Ishikawa (cell line): ENCODE results near the gene AASDHPPT.

Source experiments
- CEBPB ChIP-seq: IDR thresholded peaks from 2 replicates; pipeline ENCODE4 v1.6.1; 2012
- CREB1 ChIP-seq: IDR thresholded peaks from 2 replicates; pipeline ENCODE4 v1.6.1; 2012; ENCODE audit warnings: low read depth
- EGR1 ChIP-seq: IDR thresholded peaks from 2 replicates; pipeline ENCODE4 v1.6.1; 2012
- EP300 ChIP-seq: IDR thresholded peaks from 2 replicates; pipeline ENCODE4 v1.6.1; 2012; ENCODE audit warnings: borderline replicate concordance
- FOXM1 ChIP-seq: IDR thresholded peaks from 2 replicates; pipeline ENCODE4 v1.6.1; 2012; ENCODE audit warnings: low read depth, borderline replicate concordance
- MAX ChIP-seq: IDR thresholded peaks from 2 replicates; pipeline ENCODE4 v1.6.1; 2012
- NFIC ChIP-seq: IDR thresholded peaks from 2 replicates; pipeline ENCODE4 v1.6.1; 2012
- RAD21 ChIP-seq: IDR thresholded peaks from 2 replicates; pipeline ENCODE4 v1.6.1; 2012; ENCODE audit warnings: low read depth
- REST ChIP-seq: IDR thresholded peaks from 2 replicates; pipeline ENCODE4 v1.6.1; 2012; ENCODE audit warnings: low read depth, mild to moderate bottlenecking
- TAF1 ChIP-seq: IDR thresholded peaks from 2 replicates; pipeline ENCODE4 v1.6.1; 2012; ENCODE audit warnings: low read depth, mild to moderate bottlenecking
- TCF12 ChIP-seq: IDR thresholded peaks from 2 replicates; pipeline ENCODE4 v1.6.1; 2012; ENCODE audit warnings: low read depth
- TEAD4 ChIP-seq: IDR thresholded peaks from 2 replicates; pipeline ENCODE4 v1.6.1; 2012
- USF1 ChIP-seq: IDR thresholded peaks from 2 replicates; pipeline ENCODE4 v1.6.1; 2012
- YY1 ChIP-seq: IDR thresholded peaks from 2 replicates; pipeline ENCODE4 v1.6.1; 2012; ENCODE audit warnings: low read depth
- ZBTB7A ChIP-seq: IDR thresholded peaks from 2 replicates; pipeline ENCODE4 v1.6.1; 2012; ENCODE audit warnings: low read depth

The AASDHPPT gene

GRCh38 chr11:106091480-106092123, 14.1 kb downstream of the AASDHPPT start:
- no peak for TF ChIP-seq TAF1
- no peak for TF ChIP-seq USF1
- no peak for TF ChIP-seq MAX

GRCh38 chr11:106092446-106092845, 15.0 kb downstream of the AASDHPPT start:
- TF ChIP-seq ZBTB7A = no peak
- TF ChIP-seq MAX = no peak
- TF ChIP-seq EP300 = no peak
- no peak for TF ChIP-seq RAD21
- no peak for TF ChIP-seq TAF1
- TF ChIP-seq TEAD4 = no peak

- no peak for TF ChIP-seq EP300
- no peak for TF ChIP-seq YY1
- no peak for TF ChIP-seq CREB1
- TF ChIP-seq MAX = no peak
- no peak for TF ChIP-seq RAD21
- TF ChIP-seq TCF12 = no peak
- no peak for TF ChIP-seq TEAD4
- TF ChIP-seq USF1 = no peak
- no peak for TF ChIP-seq NFIC
- no peak for TF ChIP-seq TAF1
- no peak for TF ChIP-seq CEBPB
- TF ChIP-seq ZBTB7A = no peak
Measured at GRCh38 chr11:106098893-106099553, 21.6 kb downstream of the AASDHPPT start.

GRCh38 chr11:106101370-106101769, 23.9 kb downstream of the AASDHPPT start:
- TF ChIP-seq ZBTB7A (no peak), FOXM1 (no peak), USF1 (no peak), EGR1 (no peak), TCF12 (no peak), EP300 (no peak), RAD21 (no peak), TEAD4 (no peak), CREB1 (no peak), MAX (no peak)

GRCh38 chr11:106101819-106102218, 24.4 kb downstream of the AASDHPPT start:
- TF ChIP-seq RAD21 (no peak), USF1 (no peak), REST (no peak)

GRCh38 chr11:106105986-106106385, 28.5 kb downstream of the AASDHPPT start:
- TF ChIP-seq NFIC (no peak), REST (no peak), TCF12 (no peak), EGR1 (no peak), MAX (no peak), TEAD4 (no peak), CREB1 (no peak), RAD21 (no peak), ZBTB7A (no peak), TAF1 (no peak), EP300 (no peak), YY1 (no peak), USF1 (no peak), FOXM1 (no peak), CEBPB (no peak)
